COLO668 (cell line): ENCODE measurements around the gene TMEM209.
"Not testable (repeated sequence)": the region's sequence is repeated elsewhere in the genome, so short reads cannot be mapped to it uniquely, and the experiment has no call there.

Source experiments
- DNase-seq: peaks from one replicate; lab custom pipeline; 2025; ENCODE audit not compliant: unreplicated experiment; lab: John Stamatoyannopoulos, UW

TMEM209 gene

GRCh38 chr7:130129011-130129411 is 76.2 kb downstream of the TMEM209 start:
- no peak for DNase-seq

GRCh38 chr7:130127821-130128317 is 77.3 kb downstream of the TMEM209 start:
- no peak for DNase-seq

GRCh38 chr7:130127404-130127803 is 77.8 kb downstream of the TMEM209 start:
- DNase-seq, result no peak

- DNase-seq, result not testable (repeated sequence)
Observed at GRCh38 chr7:130126840-130127239, 78.4 kb downstream of the TMEM209 start.

GRCh38 chr7:130124711-130125110 is 80.5 kb downstream of the TMEM209 start:
- no peak for DNase-seq

GRCh38 chr7:130123501-130123900 is 81.7 kb downstream of the TMEM209 start:
- no peak for DNase-seq

- DNase-seq, result no peak
Observed at GRCh38 chr7:130118801-130119200, 86.4 kb downstream of the TMEM209 start.

GRCh38 chr7:130118294-130118693 is 86.9 kb downstream of the TMEM209 start:
- no peak for DNase-seq

GRCh38 chr7:130114776-130115175 is 90.4 kb downstream of the TMEM209 start:
- no peak for DNase-seq
